Ramos (cell line): ENCODE measurements around the gene FXYD1.
"Not testable (repeated sequence)": the region's sequence is repeated elsewhere in the genome, so short reads cannot be mapped to it uniquely, and the experiment has no call there.

Experiments
- in situ Hi-C: fragments of 300-500 bp; cut with MboI; formaldehyde crosslinking; loops from one replicate; pipeline ENCODE4 v1.14.3; 2022; ENCODE audit warnings: low sequenced_read_pairs; ENCODE audit not compliant: unreplicated experiment

Gene FXYD1

GRCh38 chr19:35123573-35123972 is 15.1 kb upstream of the FXYD1 start:
- in situ Hi-C loops = no loop called here

- in situ Hi-C loops = no loop called here
These were observed 14.2 kb upstream of the FXYD1 start for GRCh38 chr19:35124098-35125060.

GRCh38 chr19:35125270-35125717 is 13.3 kb upstream of the FXYD1 start:
- in situ Hi-C loops = no loop called here

GRCh38 chr19:35125749-35126623 is 12.6 kb upstream of the FXYD1 start:
- in situ Hi-C loops = no loop called here

GRCh38 chr19:35126624-35126959 is 12.0 kb upstream of the FXYD1 start:
- in situ Hi-C loops = no loop called here

- in situ Hi-C loops = no loop called here
These were observed 10.8 kb upstream of the FXYD1 start for GRCh38 chr19:35127871-35128270.

GRCh38 chr19:35128398-35129057 is 10.1 kb upstream of the FXYD1 start:
- in situ Hi-C loops = no loop called here

- in situ Hi-C loops = not testable (repeated sequence)
These were observed 8.8 kb upstream of the FXYD1 start for GRCh38 chr19:35129724-35130274.

GRCh38 chr19:35130761-35131720 is 7.6 kb upstream of the FXYD1 start:
- in situ Hi-C loops = no loop called here

GRCh38 chr19:35132254-35132653 is 6.4 kb upstream of the FXYD1 start:
- in situ Hi-C loops = no loop called here

- in situ Hi-C loops = no loop called here
These were observed 4.8 kb upstream of the FXYD1 start for GRCh38 chr19:35133826-35134225.

GRCh38 chr19:35134601-35135242 is 3.9 kb upstream of the FXYD1 start, which contains the start of gene LGI4:
LGI4 (minus strand) TSS chr19:35135059; CDS start chr19:35134680, 379 bp downstream.
- in situ Hi-C loops = loop anchor here (5.0 kb wide), 1 partner anchor 72 kb away; no protein-coding TSS in a partner anchor

GRCh38 chr19:35135389-35135909 is 3.2 kb upstream of the FXYD1 start:
- in situ Hi-C loops = loop anchor here (5.0 kb wide), 1 partner anchor 73 kb away; no protein-coding TSS in a partner anchor

GRCh38 chr19:35136231-35136630 is 2.4 kb upstream of the FXYD1 start:
- in situ Hi-C loops = loop anchor here (5.0 kb wide), 1 partner anchor 74 kb away; no protein-coding TSS in a partner anchor

- in situ Hi-C loops = loop anchor here (5.0 kb wide), 1 partner anchor 75 kb away; no protein-coding TSS in a partner anchor
These were observed 1.5 kb upstream of the FXYD1 start for GRCh38 chr19:35136977-35137702.

GRCh38 chr19:35140207-35140961 is 1.8 kb downstream of the FXYD1 start:
- in situ Hi-C loops = no loop called here
